SK-N-SH treated with all-trans-retinoic acid at 6 μM for 48 hours (cell line): ENCODE data around the gene CXCL3.

Source experiments
- CREB5 ChIP-seq: fragments of 250-450 bp; sonication (Bioruptor Pico); IDR thresholded peaks from 2 replicates; pipeline ENCODE4 v1.5.1; 2020; ENCODE audit warnings: low read depth, mild to moderate bottlenecking, moderate library complexity
- PPARA ChIP-seq: fragments of 250-450 bp; sonication (Bioruptor Pico); IDR thresholded peaks from 2 replicates; pipeline ENCODE4 v1.5.0; 2020; ENCODE audit warnings: mild to moderate bottlenecking, borderline replicate concordance
- TCF4 ChIP-seq: fragments of 250-450 bp; sonication (Bioruptor Pico); IDR thresholded peaks from 2 replicates; pipeline ENCODE4 v1.8.0; 2021; ENCODE audit warnings: mild to moderate bottlenecking, moderate library complexity, borderline replicate concordance
- ZC3H10 ChIP-seq: fragments of 250-450 bp; sonication (Bioruptor Pico); IDR thresholded peaks from 2 replicates; pipeline ENCODE4 v1.5.1; 2021; ENCODE audit warnings: mild to moderate bottlenecking, moderate library complexity
- ZNF8 ChIP-seq: fragments of 450-650 bp; formaldehyde crosslinking; IDR thresholded peaks from 2 replicates; pipeline ENCODE4 v1.5.0; 2020; ENCODE audit warnings: mild to moderate bottlenecking, moderate library complexity

GRCh38 chr4:74063859-74064258 lies 25.4 kb upstream of the CXCL3 start:
- TF ChIP-seq TCF4 (CRISPR knock-in tag) (no peak), PPARA (CRISPR knock-in tag) (no peak), ZC3H10 (no peak), CREB5 (CRISPR knock-in tag) (no peak), ZNF8 (no peak)
